Lower leg skin (tissue), 4 donors: Measurements from ENCODE around the gene GIT1. TPM values are rescaled to one million over a fixed set of nuclear protein-coding genes. Genes with fewer than 3 reads are reported as not detected.

Experiments used
- DNase-seq, 2 donors: peaks; one replicate each; pipeline ENCODE4 v3.0.0-alpha.2; 2019; ENCODE audit warnings: low spot score in 2 of 2
- H3K4me3 ChIP-seq: fragments of 200-600 bp; sonication (generic); 2 replicates; pipeline ENCODE4 v1.5.1; 2017; ENCODE audit warnings: mild to moderate bottlenecking, low read depth; ENCODE audit not compliant: poor library complexity, severe bottlenecking
- POLR2A ChIP-seq, 2 donors: fragments of 450-650 bp; IDR thresholded peaks; one replicate each; pipeline ENCODE4 v1.6.1; 2016 to 2017; ENCODE audit warnings: antibody characterized with exemption in 2 of 2, mild to moderate bottlenecking in 1 of 2, moderate library complexity in 1 of 2
- WGBS, 2 donors: methylation state at CpG; one replicate each; pipeline ENCODE4 v1.1.5; 2018; 5-methylcytosine and 5-hydroxymethylcytosine counted together
- intact Hi-C: fragments of 100-400 bp; cut with DNase I; formaldehyde crosslinking; loops from one replicate; pipeline ENCODE4 v1.15.0; 2023; ENCODE audit warnings: low total_unique reads
- total RNA-seq, 4 donors: library from RNA; depleted of rRNA; stranded (reverse); fragments of >200 nt; gene quantifications; one replicate each; pipeline ENCODE4 v1.1.0, GENCODE V29; 2016
- TF ChIP-seq, protein P1 (sequence below), 3 donors: fragments of 450-650 bp; IDR thresholded peaks; one replicate each; pipeline ENCODE4 v1.5.1; 2016; ENCODE audit warnings: antibody characterized with exemption in 3 of 3, mild to moderate bottlenecking in 3 of 3, moderate library complexity in 2 of 3

Gene GIT1
- total RNA-seq, 4 donors from 2014 or later: 44.0 to 67.1 (median 51.3) TPM

GRCh38 chr17:29610395-29610794 lies 20.9 kb upstream of the GIT1 start:
- no peak for DNase-seq
- 88 to 89% methylated on average over 3 of the region's 3 CpGs for WGBS, 2 donors
- H3K4me3 ChIP-seq: no peak overlapping the region
- TF ChIP-seq POLR2A (IDR thresholded peaks at IDR 0.05): no peak
- TF ChIP-seq, protein P1, sequence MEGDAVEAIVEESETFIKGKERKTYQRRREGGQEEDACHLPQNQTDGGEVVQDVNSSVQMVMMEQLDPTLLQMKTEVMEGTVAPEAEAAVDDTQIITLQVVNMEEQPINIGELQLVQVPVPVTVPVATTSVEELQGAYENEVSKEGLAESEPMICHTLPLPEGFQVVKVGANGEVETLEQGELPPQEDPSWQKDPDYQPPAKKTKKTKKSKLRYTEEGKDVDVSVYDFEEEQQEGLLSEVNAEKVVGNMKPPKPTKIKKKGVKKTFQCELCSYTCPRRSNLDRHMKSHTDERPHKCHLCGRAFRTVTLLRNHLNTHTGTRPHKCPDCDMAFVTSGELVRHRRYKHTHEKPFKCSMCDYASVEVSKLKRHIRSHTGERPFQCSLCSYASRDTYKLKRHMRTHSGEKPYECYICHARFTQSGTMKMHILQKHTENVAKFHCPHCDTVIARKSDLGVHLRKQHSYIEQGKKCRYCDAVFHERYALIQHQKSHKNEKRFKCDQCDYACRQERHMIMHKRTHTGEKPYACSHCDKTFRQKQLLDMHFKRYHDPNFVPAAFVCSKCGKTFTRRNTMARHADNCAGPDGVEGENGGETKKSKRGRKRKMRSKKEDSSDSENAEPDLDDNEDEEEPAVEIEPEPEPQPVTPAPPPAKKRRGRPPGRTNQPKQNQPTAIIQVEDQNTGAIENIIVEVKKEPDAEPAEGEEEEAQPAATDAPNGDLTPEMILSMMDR (IDR thresholded peaks at IDR 0.05): no peak
- intact Hi-C loops: loop anchor here (5.0 kb wide), 1 partner anchor 33 kb away; no protein-coding TSS in a partner anchor

- TF ChIP-seq, protein P1 (IDR thresholded peaks at IDR 0.05): no peak
- TF ChIP-seq POLR2A (IDR thresholded peaks at IDR 0.05): no peak
- intact Hi-C loops: no loop called here
- 89 to 91% methylated on average over 6 to 15 of the region's 15 CpGs for WGBS, 2 donors
- DNase-seq: no peak
- H3K4me3 ChIP-seq: no peak overlapping the region
Measured at GRCh38 chr17:29608986-29609385, 19.5 kb upstream of the GIT1 start.

DNA sequence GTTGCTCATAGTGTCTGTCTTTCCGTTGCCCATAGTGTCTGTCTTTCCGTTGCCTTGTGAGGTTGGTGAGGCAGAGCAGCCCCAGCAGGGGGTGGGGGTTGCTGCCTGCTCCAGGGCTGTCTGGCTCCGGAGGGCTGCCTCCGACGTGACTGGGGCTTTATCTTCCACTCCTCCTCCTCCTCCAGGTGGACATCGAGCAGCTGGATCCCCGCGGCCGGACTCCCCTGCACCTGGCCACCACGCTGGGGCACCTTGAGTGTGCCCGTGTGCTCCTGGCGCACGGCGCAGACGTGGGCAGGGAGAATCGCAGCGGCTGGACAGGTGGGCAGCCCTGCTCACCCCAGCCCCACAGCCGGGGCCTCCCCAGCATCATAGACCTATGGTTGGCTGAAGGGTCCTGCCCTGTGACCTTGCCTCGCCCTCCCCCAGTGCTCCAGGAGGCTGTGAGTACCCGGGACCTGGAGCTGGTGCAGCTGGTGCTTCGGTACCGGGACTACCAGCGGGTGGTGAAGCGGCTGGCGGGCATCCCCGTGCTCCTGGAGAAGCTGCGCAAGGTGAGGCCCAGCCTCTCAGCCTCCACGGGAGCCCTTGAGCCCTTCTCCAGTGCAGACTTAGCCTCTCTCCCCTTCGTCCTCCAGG lies 18.2 kb upstream of the GIT1 start:
- no peak for TF ChIP-seq POLR2A (IDR thresholded peaks at IDR 0.05)
- TF ChIP-seq, protein P1 (IDR thresholded peaks at IDR 0.05): no peak
- 93 to 94% methylated on average over 27 to 29 of the region's 29 CpGs for WGBS, 2 donors

DNA sequence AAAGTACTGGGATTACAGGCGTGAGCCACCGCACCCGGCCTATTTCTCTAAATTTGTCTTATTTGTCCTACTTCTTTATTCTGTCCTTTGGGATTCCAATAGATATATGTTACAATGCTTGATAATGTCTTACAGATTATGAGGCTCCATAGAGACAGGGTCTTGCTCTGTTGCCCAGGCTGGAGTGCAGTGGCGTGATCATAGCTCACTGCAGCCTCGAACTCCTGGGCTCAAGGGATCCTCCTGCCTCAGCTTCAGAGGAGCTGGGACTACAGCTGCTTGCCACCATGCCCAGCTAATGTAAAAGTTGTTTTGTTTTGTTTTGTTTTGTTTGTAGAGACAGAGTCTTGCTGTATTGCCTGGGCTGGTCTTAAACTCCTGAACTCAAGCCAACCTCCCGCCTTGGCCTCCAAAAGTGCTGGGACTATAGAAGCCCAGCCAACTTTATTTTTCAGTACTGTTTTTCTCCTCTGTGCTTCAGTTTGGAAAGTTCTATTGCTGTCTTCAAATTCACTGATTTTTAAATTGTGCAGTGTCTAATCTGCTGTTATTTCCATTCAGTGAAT lies 13.7 kb upstream of the GIT1 start:
- WGBS, 2 donors: 85% methylated on average over 6 of the region's 6 CpGs
- intact Hi-C loops: no loop called here
- no peak for DNase-seq
- TF ChIP-seq POLR2A (IDR thresholded peaks at IDR 0.05): no peak
- TF ChIP-seq, protein P1 (IDR thresholded peaks at IDR 0.05): no peak
- no peak overlapping the region for H3K4me3 ChIP-seq

More for the DNA sequence above, 18.2 kb upstream of the GIT1 start:
- no peak overlapping the region for H3K4me3 ChIP-seq
- intact Hi-C loops: no loop called here
- no peak for DNase-seq

DNA sequence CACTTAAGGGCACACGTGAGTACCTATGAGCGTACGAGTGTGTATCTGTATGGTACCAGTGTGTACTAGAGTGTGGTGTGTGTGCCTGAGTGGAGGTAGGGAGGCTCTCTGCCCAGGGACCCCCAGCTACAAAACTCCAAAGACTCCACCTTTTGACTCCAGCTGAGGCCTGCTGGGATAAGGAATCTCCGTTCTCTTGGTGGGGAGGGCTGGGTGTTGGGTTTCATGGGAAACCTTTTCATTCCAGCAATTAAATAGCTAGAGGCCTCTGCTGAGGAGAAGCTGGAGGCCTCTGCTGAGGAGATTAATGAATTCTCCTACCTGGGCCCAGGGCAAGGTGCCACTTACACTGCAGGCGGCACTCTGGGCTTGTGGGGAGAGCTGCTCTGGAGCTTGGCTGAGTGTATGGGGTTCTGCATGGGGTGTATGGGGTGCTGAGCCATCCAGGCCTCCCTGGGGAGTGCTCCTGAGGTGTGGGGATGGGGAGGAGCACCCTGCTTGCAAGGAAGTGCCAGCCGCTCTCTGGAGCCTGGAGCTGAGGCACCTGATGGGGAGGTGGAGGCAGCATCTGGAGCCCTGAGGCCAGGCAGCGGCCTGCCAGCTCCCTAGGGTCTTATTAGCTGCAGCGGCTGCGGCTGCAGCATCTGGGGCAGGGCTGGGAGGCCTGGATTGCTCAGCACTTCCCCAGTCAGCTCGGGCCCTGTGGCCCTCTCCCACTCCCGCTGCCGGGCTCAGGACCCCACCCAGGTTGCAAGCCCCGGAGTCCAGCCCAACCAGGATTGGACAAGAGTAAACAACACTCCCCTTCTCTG lies 8.1 kb upstream of the GIT1 start:
- intact Hi-C loops: no loop called here
- TF ChIP-seq, protein P1 (IDR thresholded peaks at IDR 0.05): no peak
- TF ChIP-seq POLR2A (IDR thresholded peaks at IDR 0.05): no peak
- DNase-seq: no peak
- no peak overlapping the region for H3K4me3 ChIP-seq
- 61 to 70% methylated on average over 9 to 13 of the region's 13 CpGs for WGBS, 2 donors
